Measurements from ENCODE around the gene RAP1GAP2.
"Not testable (repeated sequence)": the region's sequence is repeated elsewhere in the genome, so short reads cannot be mapped to it uniquely, and the experiment has no call there.

GRCh38 chr17:2819294-2819693 is 23.1 kb downstream of the RAP1GAP2 start:
- TF ChIP-seq CTCF (conservative IDR thresholded peaks at IDR 0.05 in 1 of 2, IDR thresholded peaks at IDR 0.05 in 1 of 2; ENCODE audit: extremely low read depth in 1 of 2, insufficient read depth in 1 of 2, low read depth in 1 of 2, low read length in 2 of 2); EZH2 (IDR thresholded peaks at IDR 0.05; ENCODE audit: borderline replicate concordance, low read length): not testable (repeated sequence)

Measured in mammary epithelial cell (primary cell).